Astrocyte (in vitro differentiated cells and primary cell): ENCODE measurements around the gene GABRB1. TPM values are rescaled to one million over a fixed set of nuclear protein-coding genes. Genes with fewer than 3 reads are reported as not detected.

Source experiments
- DNase-seq: peaks from one replicate; pipeline ENCODE4 v3.0.0-alpha.2; 2010; ENCODE audit warnings: low read depth
- FAIRE-seq: peaks from 2 replicates; lab custom pipeline; 2011; peaks lifted over from hg19 to GRCh38; lab: Jason Lieb, UNC
- H2AFZ ChIP-seq: 2 replicates; pipeline ENCODE4 v1.6.0; 2012; ENCODE audit warnings: low read depth, low read length, inconsistent platforms
- H3K27ac ChIP-seq: 2 replicates; pipeline ENCODE4 v1.5.1; 2011; ENCODE audit warnings: low read depth, low read length, inconsistent platforms
- H3K27me3 ChIP-seq: 2 replicates; pipeline ENCODE4 v1.6.0; 2011; ENCODE audit warnings: low read length, inconsistent platforms; ENCODE audit not compliant: insufficient read depth
- H3K36me3 ChIP-seq: 2 replicates; pipeline ENCODE4 v1.5.1; 2011; ENCODE audit warnings: low read length, inconsistent platforms; ENCODE audit not compliant: insufficient read depth
- H3K4me1 ChIP-seq: 2 replicates; pipeline ENCODE4 v1.5.1; 2011; ENCODE audit warnings: low read length, inconsistent platforms; ENCODE audit not compliant: insufficient read depth
- H3K4me2 ChIP-seq: 2 replicates; pipeline ENCODE4 v1.6.0; 2012; ENCODE audit warnings: low read length, inconsistent platforms
- H3K4me3 ChIP-seq: 2 replicates; pipeline ENCODE4 v1.5.1; 2011; ENCODE audit warnings: low read depth, mild to moderate bottlenecking, low read length, inconsistent platforms; ENCODE audit not compliant: insufficient read depth
- H3K79me2 ChIP-seq: 2 replicates; pipeline ENCODE4 v1.6.0; 2012; ENCODE audit warnings: mild to moderate bottlenecking, low read length, inconsistent platforms; ENCODE audit not compliant: insufficient read depth
- H3K9ac ChIP-seq: 2 replicates; pipeline ENCODE4 v1.6.0; 2012; ENCODE audit warnings: mild to moderate bottlenecking, low read length, inconsistent platforms
- H3K9me3 ChIP-seq: 2 replicates; pipeline ENCODE4 v1.5.1; 2012; ENCODE audit warnings: low read depth, mild to moderate bottlenecking, low read length, inconsistent platforms; ENCODE audit not compliant: insufficient read depth
- H4K20me1 ChIP-seq: 2 replicates; pipeline ENCODE4 v1.6.0; 2012; ENCODE audit warnings: low read length, inconsistent platforms; ENCODE audit not compliant: insufficient read depth
- H3K27ac Mint-ChIP-seq: one replicate; pipeline ENCODE4 v1.8.0; 2021; ENCODE audit warnings: mild to moderate bottlenecking, mixed read lengths; ENCODE audit not compliant: unreplicated experiment
- H3K27me3 Mint-ChIP-seq: one replicate; pipeline ENCODE4 v1.8.0; 2021; ENCODE audit warnings: low read depth, mixed read lengths; ENCODE audit not compliant: unreplicated experiment
- H3K36me3 Mint-ChIP-seq: one replicate; pipeline ENCODE4 v1.8.0; 2021; ENCODE audit warnings: low read depth, mixed read lengths; ENCODE audit not compliant: unreplicated experiment
- H3K4me1 Mint-ChIP-seq: one replicate; pipeline ENCODE4 v1.8.0; 2021; ENCODE audit warnings: low read depth, mixed read lengths; ENCODE audit not compliant: unreplicated experiment
- H3K4me3 Mint-ChIP-seq: one replicate; pipeline ENCODE4 v1.8.0; 2021; ENCODE audit warnings: mild to moderate bottlenecking, moderate library complexity, mixed read lengths; ENCODE audit not compliant: unreplicated experiment
- H3K9me3 Mint-ChIP-seq: one replicate; pipeline ENCODE4 v1.8.0; 2021; ENCODE audit warnings: mild to moderate bottlenecking, mixed read lengths; ENCODE audit not compliant: unreplicated experiment
- CTCF ChIP-seq: IDR thresholded peaks from 2 replicates; pipeline ENCODE4 v1.5.1; 2011; ENCODE audit warnings: low read depth, mild to moderate bottlenecking, inconsistent platforms, low read length, moderate library complexity; ENCODE audit not compliant: insufficient read depth
- EZH2 ChIP-seq: IDR thresholded peaks from 2 replicates; pipeline ENCODE4 v1.6.1; 2012; ENCODE audit warnings: mild to moderate bottlenecking, low read length, inconsistent platforms; ENCODE audit not compliant: insufficient read depth
- total RNA-seq: library from RNA; stranded (reverse); gene quantifications from 2 replicates; pipeline ENCODE4 v1.2.1, GENCODE V29; 2021

Gene GABRB1
- total RNA-seq, 1 donor from 2014 or later, result not detected

DNA sequence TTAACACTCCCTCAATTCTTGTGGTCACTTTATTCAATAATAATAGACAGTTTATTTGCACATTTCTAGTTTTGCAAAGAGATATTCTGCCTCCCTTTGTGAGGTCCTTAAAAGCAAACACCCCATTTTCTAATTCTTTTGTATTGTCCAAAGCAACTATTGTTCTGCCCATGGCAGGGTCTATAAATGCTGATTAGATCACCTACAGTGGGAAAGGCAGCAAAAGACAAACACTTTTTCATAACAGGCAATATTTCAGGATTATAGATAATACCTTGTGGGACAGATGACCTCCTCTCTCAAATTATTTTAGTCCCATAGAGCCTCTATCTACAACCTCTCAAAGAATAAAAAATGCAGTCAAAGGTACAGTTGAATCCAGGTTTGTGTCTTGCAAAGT lies 403.6 kb downstream of the GABRB1 start:
- Mint-ChIP-seq H3K4me3 (no peak overlapping the region), H3K27me3 (no peaks in the 10 kb centered on the region), H3K36me3 (no peaks in the 10 kb centered on the region), H3K27ac (no peak overlapping the region), H3K4me1 (no peaks in the 10 kb centered on the region), H3K9me3 (no peaks in the 10 kb centered on the region)
- no peak overlapping the region for H3K9ac ChIP-seq
- H3K4me3 ChIP-seq, result no peak overlapping the region
- H3K9me3 ChIP-seq, result no peaks in the 10 kb centered on the region
- no peaks in the 10 kb centered on the region for H4K20me1 ChIP-seq
- TF ChIP-seq EZH2 (no peak), CTCF (no peak)
- no peaks in the 10 kb centered on the region for H3K4me1 ChIP-seq
- H3K27me3 ChIP-seq, result no peaks in the 10 kb centered on the region
- FAIRE-seq, result no peak
- H3K4me2 ChIP-seq, result no peak overlapping the region
- H2AFZ ChIP-seq, result no peak overlapping the region
- no peak overlapping the region for H3K27ac ChIP-seq
- DNase-seq, result no peak
- no peaks in the 10 kb centered on the region for H3K79me2 ChIP-seq
- H3K36me3 ChIP-seq, result no peaks in the 10 kb centered on the region

DNA sequence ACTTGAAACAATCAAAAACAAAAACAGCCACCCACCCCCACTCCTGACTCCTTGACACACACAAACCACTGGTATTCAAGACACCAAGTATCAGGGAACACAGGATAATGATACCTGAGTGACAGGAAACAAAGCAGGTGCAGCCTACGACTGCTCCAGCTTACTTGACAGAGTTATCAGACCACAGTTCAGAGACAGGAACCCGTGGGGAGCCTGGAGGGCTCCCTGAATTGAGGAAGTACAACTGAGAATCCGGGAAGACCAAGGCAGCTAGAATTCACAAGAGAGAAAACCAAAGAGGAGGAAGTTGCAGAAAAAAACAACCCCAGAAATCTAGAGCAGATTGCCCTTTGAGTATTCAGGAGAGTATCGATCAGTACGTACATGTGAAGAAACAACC lies 411.6 kb downstream of the GABRB1 start:
- Mint-ChIP-seq H3K4me3 (no peak overlapping the region), H3K9me3 (peaks cover 2% of the 10 kb centered on the region), H3K27ac (no peak overlapping the region), H3K27me3 (no peaks in the 10 kb centered on the region), H3K36me3 (no peaks in the 10 kb centered on the region), H3K4me1 (no peaks in the 10 kb centered on the region)
- Histone ChIP-seq H3K4me2 (no peak overlapping the region), H3K27me3 (no peaks in the 10 kb centered on the region), H3K27ac (no peak overlapping the region), H4K20me1 (no peaks in the 10 kb centered on the region), H3K9ac (no peak overlapping the region), H3K4me1 (no peaks in the 10 kb centered on the region), H3K79me2 (no peaks in the 10 kb centered on the region), H3K4me3 (no peak overlapping the region), H3K9me3 (no peaks in the 10 kb centered on the region), H3K36me3 (no peaks in the 10 kb centered on the region), H2AFZ (no peak overlapping the region)
- DNase-seq (no peak), FAIRE-seq (no peak)
- no peak for TF ChIP-seq CTCF
- TF ChIP-seq EZH2, result no peak

DNA sequence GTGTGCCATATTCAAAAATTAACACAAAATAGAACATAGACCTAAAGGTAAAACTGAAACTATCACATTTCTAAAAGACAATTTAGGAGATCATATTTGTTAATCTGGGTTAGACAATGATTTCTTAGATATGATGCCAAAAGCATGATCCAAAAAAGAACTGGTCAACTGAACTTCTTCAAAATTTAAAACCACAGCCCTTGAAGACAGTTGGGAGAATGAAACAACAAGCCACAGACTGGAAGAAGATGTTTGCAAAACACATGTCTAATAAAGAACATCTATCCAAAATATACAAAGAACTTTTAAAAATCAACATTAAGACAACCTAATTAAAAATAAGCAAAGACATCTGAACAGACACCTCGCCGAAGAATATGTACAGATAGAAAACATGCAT lies 412.7 kb downstream of the GABRB1 start:
- Histone ChIP-seq H3K27ac (no peak overlapping the region), H3K79me2 (no peaks in the 10 kb centered on the region)
- DNase-seq, result no peak

More for the DNA sequence above, 412.7 kb downstream of the GABRB1 start:
- no peak overlapping the region for H3K9ac ChIP-seq
- H3K27ac Mint-ChIP-seq, result no peak overlapping the region
- H3K9me3 Mint-ChIP-seq, result peaks cover 2% of the 10 kb centered on the region
- H3K36me3 ChIP-seq, result no peaks in the 10 kb centered on the region
- H3K4me1 Mint-ChIP-seq, result peaks cover 4% of the 10 kb centered on the region
- no peaks in the 10 kb centered on the region for H3K9me3 ChIP-seq
- H3K27me3 ChIP-seq, result no peaks in the 10 kb centered on the region
- H4K20me1 ChIP-seq, result no peaks in the 10 kb centered on the region
- FAIRE-seq, result no peak
- no peak overlapping the region for H3K4me3 ChIP-seq
- no peaks in the 10 kb centered on the region for H3K27me3 Mint-ChIP-seq
- TF ChIP-seq EZH2, result no peak
- no peak overlapping the region for H2AFZ ChIP-seq
- no peaks in the 10 kb centered on the region for H3K4me1 ChIP-seq
- no peak overlapping the region for H3K4me3 Mint-ChIP-seq
- no peaks in the 10 kb centered on the region for H3K36me3 Mint-ChIP-seq
- no peak overlapping the region for H3K4me2 ChIP-seq
